ENCODE measurements around the gene PTGFRN. TPM values are rescaled to one million over a fixed set of nuclear protein-coding genes. Genes with fewer than 3 reads are reported as not detected.
"Not testable (repeated sequence)": the region's sequence is repeated elsewhere in the genome, so short reads cannot be mapped to it uniquely, and the experiment has no call there.

PTGFRN gene
- total and polyA plus RNA-seq, 2 donors, result 19.7 to 26.0 TPM

DNA sequence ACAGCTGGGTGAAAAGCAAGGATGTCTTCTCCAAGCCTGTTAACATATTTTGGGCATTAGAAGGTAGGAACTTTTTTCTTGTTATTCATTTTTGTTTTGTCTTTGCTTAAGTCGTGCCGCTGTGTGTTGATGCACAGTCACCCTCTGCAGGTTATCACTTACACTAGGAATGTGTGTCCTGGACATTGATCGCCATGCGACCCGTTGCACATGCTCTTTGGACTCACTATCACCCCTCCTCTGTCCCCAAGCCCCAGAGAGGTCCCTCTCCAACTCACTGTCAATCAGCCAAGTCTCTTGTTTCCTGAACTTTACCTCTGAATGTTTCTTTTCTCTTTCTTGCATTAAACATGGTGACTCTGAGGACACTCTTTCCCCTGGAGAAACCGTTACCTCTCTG, 51.9 kb downstream of the PTGFRN start:
- peaks cover 0 to 3% of the 10 kb centered on the region in 2 donors for H3K36me3 ChIP-seq (ENCODE audit: control insufficient read depth in 2 of 2, insufficient read depth in 2 of 2, low read length in 1 of 2)
- H3K27ac ChIP-seq (ENCODE audit: low read depth in 1 of 2, low read length in 1 of 2), result no peak overlapping the region
- 96% methylated on average over 6 of the region's 6 CpGs for WGBS
- no peak for DNase-seq (ENCODE audit: low read depth in 6 of 9, low spot score in 9 of 9)
- no peaks in the 10 kb centered on the region for H3K4me1 ChIP-seq (ENCODE audit: control insufficient read depth in 2 of 2, insufficient read depth in 2 of 2, low read length in 2 of 2)
- no peak overlapping the region for H3K4me3 ChIP-seq (ENCODE audit: low read length in 2 of 2)
- no peaks in the 10 kb centered on the region for H3K9me3 ChIP-seq (ENCODE audit: control insufficient read depth in 2 of 2, insufficient read depth in 1 of 2, low read length in 1 of 2)
- H3K27me3 ChIP-seq (ENCODE audit: control insufficient read depth in 2 of 2, insufficient read depth in 1 of 2, low read length in 1 of 2), result no peaks in the 10 kb centered on the region

DNA sequence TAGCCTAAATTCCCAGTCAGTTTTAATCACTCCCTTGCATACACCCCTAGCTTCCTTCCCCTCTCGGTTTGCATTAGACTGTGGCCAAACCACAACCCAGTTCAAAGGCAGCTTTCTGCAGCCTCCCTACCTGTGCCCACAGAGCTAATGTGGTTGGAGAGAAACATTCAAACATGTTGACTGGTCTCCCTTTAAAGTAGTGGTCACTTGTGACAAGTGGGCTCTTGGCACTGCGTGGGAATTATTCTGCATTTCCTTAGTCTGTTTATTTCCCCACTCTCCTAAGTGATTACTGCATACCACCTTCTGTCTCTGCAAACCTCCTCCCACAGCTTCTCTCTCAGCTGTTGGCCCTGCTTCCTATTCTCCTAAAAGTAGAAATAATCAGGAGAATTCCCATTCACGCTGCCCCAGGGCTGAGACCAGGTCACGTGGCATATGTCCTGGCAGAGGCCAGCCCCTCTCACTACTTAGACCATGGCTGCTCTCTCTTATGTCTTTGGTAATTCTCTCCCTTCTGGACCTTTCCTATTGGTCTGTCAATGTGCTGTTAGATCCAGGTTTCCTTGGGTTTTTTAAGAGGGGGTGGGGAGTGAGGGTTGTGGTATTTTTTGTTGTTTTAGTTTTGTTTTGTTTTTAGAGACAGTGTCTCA, 53.4 kb downstream of the PTGFRN start:
- H3K36me3 ChIP-seq (ENCODE audit: control insufficient read depth in 2 of 2, insufficient read depth in 2 of 2, low read length in 1 of 2), result peaks cover 0 to 3% of the 10 kb centered on the region in 2 donors
- no peak overlapping the region for H3K27ac ChIP-seq (ENCODE audit: low read depth in 1 of 2, low read length in 1 of 2)
- no peak overlapping the region for H3K4me3 ChIP-seq (ENCODE audit: low read length in 2 of 2)
- WGBS, result 12% methylated on average over 4 of the region's 4 CpGs
- peak in 1 of 9 donors; percentile 34 for DNase-seq (ENCODE audit: low read depth in 6 of 9, low spot score in 9 of 9)
- H3K4me1 ChIP-seq (ENCODE audit: control insufficient read depth in 2 of 2, insufficient read depth in 2 of 2, low read length in 2 of 2), result no peaks in the 10 kb centered on the region
- H3K27me3 ChIP-seq (ENCODE audit: control insufficient read depth in 2 of 2, insufficient read depth in 1 of 2, low read length in 1 of 2), result no peaks in the 10 kb centered on the region
- H3K9me3 ChIP-seq (ENCODE audit: control insufficient read depth in 2 of 2, insufficient read depth in 1 of 2, low read length in 1 of 2), result no peaks in the 10 kb centered on the region

DNA sequence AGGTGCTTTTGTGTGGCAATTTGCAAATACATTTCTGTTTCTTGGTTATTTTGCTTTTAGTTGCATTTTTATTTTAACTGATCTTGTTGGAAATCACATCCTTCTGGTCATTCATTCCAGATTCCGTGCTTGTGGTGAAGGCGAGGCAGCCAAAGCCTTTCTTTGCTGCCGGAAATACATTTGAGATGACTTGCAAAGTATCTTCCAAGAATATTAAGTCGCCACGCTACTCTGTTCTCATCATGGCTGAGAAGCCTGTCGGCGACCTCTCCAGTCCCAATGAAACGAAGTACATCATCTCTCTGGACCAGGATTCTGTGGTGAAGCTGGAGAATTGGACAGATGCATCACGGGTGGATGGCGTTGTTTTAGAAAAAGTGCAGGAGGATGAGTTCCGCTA, 57.1 kb downstream of the PTGFRN start:
- WGBS, result 97% methylated on average over 11 of the region's 11 CpGs
- DNase-seq (ENCODE audit: low read depth in 6 of 9, low spot score in 9 of 9), result no peak
- H3K4me3 ChIP-seq (ENCODE audit: low read length in 2 of 2), result no peak overlapping the region
- no peaks in the 10 kb centered on the region for H3K9me3 ChIP-seq (ENCODE audit: control insufficient read depth in 2 of 2, insufficient read depth in 1 of 2, low read length in 1 of 2)
- H3K36me3 ChIP-seq (ENCODE audit: control insufficient read depth in 2 of 2, insufficient read depth in 2 of 2, low read length in 1 of 2), result no peaks in the 10 kb centered on the region
- H3K4me1 ChIP-seq (ENCODE audit: control insufficient read depth in 2 of 2, insufficient read depth in 2 of 2, low read length in 2 of 2), result no peaks in the 10 kb centered on the region
- no peak overlapping the region for H3K27ac ChIP-seq (ENCODE audit: low read depth in 1 of 2, low read length in 1 of 2)
- no peaks in the 10 kb centered on the region for H3K27me3 ChIP-seq (ENCODE audit: control insufficient read depth in 2 of 2, insufficient read depth in 1 of 2, low read length in 1 of 2)

DNA sequence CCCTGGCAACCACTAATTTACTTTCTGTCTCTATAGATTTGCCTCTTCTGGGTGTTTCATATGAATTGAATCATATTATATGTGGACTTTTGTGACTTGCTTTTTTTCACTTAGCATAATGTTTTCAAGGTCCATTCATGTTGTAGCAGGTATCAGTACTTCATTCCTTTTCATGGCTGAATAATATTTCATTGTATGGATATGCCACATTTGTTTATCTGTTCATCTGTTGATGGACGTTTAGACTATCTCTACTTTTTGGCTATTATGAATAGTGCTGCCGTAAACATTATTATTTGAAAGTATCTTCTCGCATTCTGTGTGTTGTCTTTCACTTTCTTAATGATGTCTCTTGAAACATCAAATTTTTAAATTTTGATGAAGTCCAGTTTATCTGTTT, 59.0 kb downstream of the PTGFRN start:
- no peaks in the 10 kb centered on the region for H3K36me3 ChIP-seq (ENCODE audit: control insufficient read depth in 2 of 2, insufficient read depth in 2 of 2, low read length in 1 of 2)
- WGBS, result 98% methylated on average over 3 of the region's 3 CpGs

DNA sequence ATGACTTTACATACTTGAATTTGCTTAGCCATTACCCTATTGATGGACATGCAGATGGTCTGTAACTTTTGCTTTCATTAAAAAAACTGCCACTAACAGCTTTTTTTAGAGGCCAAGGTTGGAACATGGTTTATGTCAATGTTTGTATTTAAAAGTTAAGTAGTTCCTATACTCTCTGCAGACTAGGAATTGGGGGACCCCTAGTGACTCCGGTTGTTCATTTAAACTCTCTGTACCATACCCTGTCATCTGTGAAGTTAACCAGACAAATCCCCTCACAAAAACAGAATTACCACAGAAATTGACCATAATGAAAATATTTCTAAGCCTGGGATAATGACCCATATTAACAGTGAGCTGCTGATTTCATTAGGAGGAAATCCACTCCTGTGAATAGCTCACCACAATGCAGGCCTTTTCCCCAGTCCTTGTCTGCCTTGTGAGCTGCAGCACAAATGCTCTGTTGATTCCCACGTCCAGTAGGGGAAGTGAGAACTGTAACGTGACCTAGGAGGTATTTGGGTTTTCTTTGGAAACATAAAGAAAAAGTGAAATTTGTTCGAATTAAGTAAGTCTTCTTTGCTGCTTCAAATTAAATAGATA, 61.6 kb downstream of the PTGFRN start:
- Histone ChIP-seq H3K4me3 (ENCODE audit: low read length in 2 of 2) (no peak overlapping the region), H3K36me3 (ENCODE audit: control insufficient read depth in 2 of 2, insufficient read depth in 2 of 2, low read length in 1 of 2) (no peaks in the 10 kb centered on the region), H3K27ac (ENCODE audit: low read depth in 1 of 2, low read length in 1 of 2) (no peak overlapping the region), H3K27me3 (ENCODE audit: control insufficient read depth in 2 of 2, insufficient read depth in 1 of 2, low read length in 1 of 2) (no peaks in the 10 kb centered on the region), H3K4me1 (ENCODE audit: control insufficient read depth in 2 of 2, insufficient read depth in 2 of 2, low read length in 2 of 2) (no peaks in the 10 kb centered on the region), H3K9me3 (ENCODE audit: control insufficient read depth in 2 of 2, insufficient read depth in 1 of 2, low read length in 1 of 2) (peaks cover 0 to 6% of the 10 kb centered on the region in 2 donors)
- no peak for DNase-seq (ENCODE audit: low read depth in 6 of 9, low spot score in 9 of 9)
- 90% methylated on average over 4 of the region's 4 CpGs for WGBS

More for the DNA sequence above, 59.0 kb downstream of the PTGFRN start:
- Histone ChIP-seq H3K27ac (ENCODE audit: low read depth in 1 of 2, low read length in 1 of 2) (no peak overlapping the region), H3K4me1 (ENCODE audit: control insufficient read depth in 2 of 2, insufficient read depth in 2 of 2, low read length in 2 of 2) (no peaks in the 10 kb centered on the region), H3K4me3 (ENCODE audit: low read length in 2 of 2) (no peak overlapping the region), H3K9me3 (ENCODE audit: control insufficient read depth in 2 of 2, insufficient read depth in 1 of 2, low read length in 1 of 2) (no peaks in the 10 kb centered on the region), H3K27me3 (ENCODE audit: control insufficient read depth in 2 of 2, insufficient read depth in 1 of 2, low read length in 1 of 2) (no peaks in the 10 kb centered on the region)
- no peak for DNase-seq (ENCODE audit: low read depth in 6 of 9, low spot score in 9 of 9)

DNA sequence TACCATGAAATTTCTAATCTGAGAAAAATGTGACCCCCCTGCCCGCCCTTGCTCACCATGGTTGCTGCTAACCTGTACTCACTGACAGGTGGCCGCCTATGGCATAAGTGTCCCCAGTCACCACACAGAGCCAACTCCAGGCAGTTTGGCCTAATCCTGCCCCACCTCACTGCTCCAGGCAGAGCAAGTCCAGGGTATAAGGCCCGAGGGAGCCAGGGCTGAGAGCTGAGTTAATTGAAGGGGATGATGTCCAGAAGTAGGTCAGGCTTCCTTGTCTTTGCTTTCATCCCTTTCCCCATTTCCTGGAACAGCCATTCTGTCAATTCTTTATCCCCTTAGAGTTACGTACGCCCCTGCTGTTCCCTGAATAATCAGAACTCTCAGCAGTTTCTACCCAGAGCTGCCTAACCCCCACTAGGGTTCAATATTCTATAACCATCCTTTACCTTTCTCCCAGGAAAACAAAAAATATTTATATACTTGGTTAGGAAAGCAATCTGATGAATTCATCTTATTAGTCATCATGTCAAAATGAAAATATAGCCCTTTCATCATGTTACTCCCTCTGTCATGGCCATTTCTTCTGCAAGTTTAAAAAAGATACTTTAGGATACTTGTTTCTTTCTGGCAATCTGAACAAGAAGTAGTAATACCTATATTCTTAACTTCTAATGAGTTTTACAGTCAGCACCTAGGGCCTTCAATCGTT, 62.4 kb downstream of the PTGFRN start:
- WGBS, result 96% methylated on average over 6 of the region's 6 CpGs
- Histone ChIP-seq H3K4me1 (ENCODE audit: control insufficient read depth in 2 of 2, insufficient read depth in 2 of 2, low read length in 2 of 2) (no peaks in the 10 kb centered on the region), H3K27me3 (ENCODE audit: control insufficient read depth in 2 of 2, insufficient read depth in 1 of 2, low read length in 1 of 2) (no peaks in the 10 kb centered on the region), H3K4me3 (ENCODE audit: low read length in 2 of 2) (no peak overlapping the region), H3K36me3 (ENCODE audit: control insufficient read depth in 2 of 2, insufficient read depth in 2 of 2, low read length in 1 of 2) (no peaks in the 10 kb centered on the region), H3K9me3 (ENCODE audit: control insufficient read depth in 2 of 2, insufficient read depth in 1 of 2, low read length in 1 of 2) (peaks cover 0 to 6% of the 10 kb centered on the region in 2 donors), H3K27ac (ENCODE audit: low read depth in 1 of 2, low read length in 1 of 2) (no peak overlapping the region)
- no peak for DNase-seq (ENCODE audit: low read depth in 6 of 9, low spot score in 9 of 9)

DNA sequence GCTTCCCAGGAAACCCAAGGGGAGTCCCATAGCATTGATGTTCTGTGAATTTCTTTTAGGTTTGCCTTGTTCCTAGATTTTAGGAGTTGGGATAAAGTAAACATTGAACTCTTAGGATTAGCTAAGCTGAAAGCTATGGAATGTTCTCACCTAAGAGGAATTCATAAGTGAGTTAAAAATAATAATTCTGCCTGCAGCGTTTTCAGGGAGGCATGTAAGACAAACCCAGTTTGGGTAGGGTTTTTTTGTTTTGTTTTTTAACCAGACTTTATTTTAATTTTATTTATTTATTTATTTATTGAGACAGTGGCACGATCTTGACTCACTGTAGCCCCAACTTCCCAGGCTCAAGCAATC, 62.9 kb downstream of the PTGFRN start:
- no peak for DNase-seq (ENCODE audit: low read depth in 6 of 9, low spot score in 9 of 9)
- 98% methylated on average over 2 of the region's 2 CpGs for WGBS
- peaks cover 0 to 6% of the 10 kb centered on the region in 2 donors for H3K9me3 ChIP-seq (ENCODE audit: control insufficient read depth in 2 of 2, insufficient read depth in 1 of 2, low read length in 1 of 2)
- no peaks in the 10 kb centered on the region for H3K4me1 ChIP-seq (ENCODE audit: control insufficient read depth in 2 of 2, insufficient read depth in 2 of 2, low read length in 2 of 2)
- H3K27ac ChIP-seq (ENCODE audit: low read depth in 1 of 2, low read length in 1 of 2), result no peak overlapping the region
- no peak overlapping the region for H3K4me3 ChIP-seq (ENCODE audit: low read length in 2 of 2)
- no peaks in the 10 kb centered on the region for H3K27me3 ChIP-seq (ENCODE audit: control insufficient read depth in 2 of 2, insufficient read depth in 1 of 2, low read length in 1 of 2)
- no peaks in the 10 kb centered on the region for H3K36me3 ChIP-seq (ENCODE audit: control insufficient read depth in 2 of 2, insufficient read depth in 2 of 2, low read length in 1 of 2)

DNA sequence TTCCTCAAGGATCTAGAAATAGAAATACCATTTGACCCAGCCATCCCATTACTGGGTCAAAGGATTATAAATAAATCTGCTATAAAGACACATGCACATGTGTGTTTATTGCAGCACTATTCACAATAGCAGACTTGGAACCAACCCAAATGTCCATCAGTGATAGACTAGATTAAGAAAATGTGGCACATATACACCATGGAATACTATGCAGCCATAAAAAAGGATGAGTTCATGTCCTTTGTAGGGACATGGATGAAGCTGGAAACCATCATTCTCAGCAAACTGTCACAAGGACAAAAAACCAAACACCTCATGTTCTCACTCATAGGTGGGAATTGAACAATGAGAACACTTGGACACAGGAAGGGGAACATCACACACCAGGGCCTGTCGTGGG, 70.6 kb downstream of the PTGFRN start:
- not testable (repeated sequence) for H3K27ac ChIP-seq (ENCODE audit: low read depth in 1 of 2, low read length in 1 of 2); H3K36me3 ChIP-seq (ENCODE audit: control insufficient read depth in 2 of 2, insufficient read depth in 2 of 2, low read length in 1 of 2); H3K9me3 ChIP-seq (ENCODE audit: control insufficient read depth in 2 of 2, insufficient read depth in 1 of 2, low read length in 1 of 2); H3K27me3 ChIP-seq (ENCODE audit: control insufficient read depth in 2 of 2, insufficient read depth in 1 of 2, low read length in 1 of 2); H3K4me1 ChIP-seq (ENCODE audit: control insufficient read depth in 2 of 2, insufficient read depth in 2 of 2, low read length in 2 of 2); DNase-seq (ENCODE audit: low read depth in 6 of 9, low spot score in 9 of 9); H3K4me3 ChIP-seq (ENCODE audit: low read length in 2 of 2)
- WGBS, result 98% methylated on average over 1 of the region's 1 CpG

DNA sequence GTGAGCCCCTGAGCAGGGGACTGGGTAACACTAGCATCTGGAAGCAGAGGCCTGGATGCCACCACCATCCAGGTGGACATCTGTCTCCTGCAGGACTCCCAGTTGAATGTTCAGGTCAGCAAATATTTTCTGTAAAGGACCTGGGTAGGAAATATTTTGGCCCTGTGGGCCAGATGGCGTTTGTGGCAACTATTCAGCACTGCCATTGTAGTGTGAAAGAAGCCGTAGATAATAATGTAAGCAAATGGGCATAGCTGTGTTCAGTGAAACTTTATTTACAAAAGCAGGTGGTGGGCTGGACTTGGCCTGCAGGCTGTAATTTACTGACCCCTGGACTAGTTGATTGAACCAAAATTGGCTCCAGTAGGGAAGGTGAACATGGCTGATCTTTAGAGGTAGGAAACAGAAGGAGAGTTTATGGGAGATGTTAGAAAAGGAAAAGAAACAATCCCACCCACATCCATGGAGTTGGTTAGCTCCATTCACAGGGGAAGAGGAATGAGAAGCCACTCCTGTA, 71.9 kb downstream of the PTGFRN start:
- DNase-seq (ENCODE audit: low read depth in 6 of 9, low spot score in 9 of 9), result no peak
- no peak overlapping the region for H3K27ac ChIP-seq (ENCODE audit: low read depth in 1 of 2, low read length in 1 of 2)
- 94% methylated on average over 2 of the region's 2 CpGs for WGBS

More for the DNA sequence above, 71.9 kb downstream of the PTGFRN start:
- peaks cover 0 to 17% of the 10 kb centered on the region in 2 donors for H3K4me1 ChIP-seq (ENCODE audit: control insufficient read depth in 2 of 2, insufficient read depth in 2 of 2, low read length in 2 of 2)
- no peaks in the 10 kb centered on the region for H3K27me3 ChIP-seq (ENCODE audit: control insufficient read depth in 2 of 2, insufficient read depth in 1 of 2, low read length in 1 of 2)
- no peaks in the 10 kb centered on the region for H3K9me3 ChIP-seq (ENCODE audit: control insufficient read depth in 2 of 2, insufficient read depth in 1 of 2, low read length in 1 of 2)
- no peaks in the 10 kb centered on the region for H3K36me3 ChIP-seq (ENCODE audit: control insufficient read depth in 2 of 2, insufficient read depth in 2 of 2, low read length in 1 of 2)
- H3K4me3 ChIP-seq (ENCODE audit: low read length in 2 of 2), result no peak overlapping the region

Measured in thymus (tissue), 11 donors.